GM21528 (cell line): Measurements from ENCODE around the gene ZNF581.

Experiments used
- ATAC-seq: cut with Tn5 transposase; IDR thresholded peaks from one replicate; pipeline ENCODE4 v1.9.1; 2021; ENCODE audit warnings: mild to moderate bottlenecking, moderate library complexity; ENCODE audit not compliant: unreplicated experiment, low FRiP score

Gene ZNF581

DNA sequence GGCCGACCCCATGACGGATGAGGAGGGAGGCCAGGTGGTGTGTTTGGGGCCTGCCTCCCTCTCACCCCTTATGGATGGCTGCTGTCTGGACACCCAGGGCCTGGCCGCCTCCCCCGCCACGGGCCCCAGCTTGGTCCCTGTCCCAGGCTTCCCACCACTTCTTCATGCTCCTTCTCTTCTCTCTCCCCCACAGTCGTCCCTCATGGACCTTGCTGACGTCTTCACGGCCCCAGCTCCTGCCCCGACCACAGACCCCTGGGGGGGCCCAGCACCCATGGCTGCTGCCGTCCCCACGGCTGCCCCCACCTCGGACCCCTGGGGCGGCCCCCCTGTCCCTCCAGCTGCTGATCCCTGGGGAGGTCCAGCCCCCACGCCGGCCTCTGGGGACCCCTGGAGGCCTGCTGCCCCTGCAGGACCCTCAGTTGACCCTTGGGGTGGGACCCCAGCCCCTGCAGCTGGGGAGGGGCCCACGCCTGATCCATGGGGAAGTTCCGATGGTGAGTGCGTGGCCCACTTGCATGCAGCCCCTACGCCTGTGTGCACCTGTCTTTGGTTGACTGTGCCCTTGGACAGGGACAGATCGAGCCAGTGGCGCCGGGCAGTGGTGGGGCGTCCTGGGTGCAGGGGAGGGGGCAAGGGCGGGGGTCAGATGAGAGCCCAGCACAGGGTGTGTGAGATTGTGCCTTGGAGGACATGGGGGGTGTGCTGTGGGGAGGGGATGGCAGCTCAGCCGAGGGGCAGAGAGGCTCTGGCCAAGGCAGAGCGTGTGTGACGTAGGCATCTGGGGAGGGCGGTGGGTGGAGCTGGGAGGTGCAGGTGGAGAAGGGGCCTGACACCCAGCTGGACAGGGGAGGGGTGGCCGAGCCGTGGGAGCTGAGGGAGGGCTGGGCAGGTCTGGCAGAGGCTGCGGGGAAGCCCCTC is 48.4 kb downstream of the ZNF581 start:
- ATAC-seq: no peak

DNA sequence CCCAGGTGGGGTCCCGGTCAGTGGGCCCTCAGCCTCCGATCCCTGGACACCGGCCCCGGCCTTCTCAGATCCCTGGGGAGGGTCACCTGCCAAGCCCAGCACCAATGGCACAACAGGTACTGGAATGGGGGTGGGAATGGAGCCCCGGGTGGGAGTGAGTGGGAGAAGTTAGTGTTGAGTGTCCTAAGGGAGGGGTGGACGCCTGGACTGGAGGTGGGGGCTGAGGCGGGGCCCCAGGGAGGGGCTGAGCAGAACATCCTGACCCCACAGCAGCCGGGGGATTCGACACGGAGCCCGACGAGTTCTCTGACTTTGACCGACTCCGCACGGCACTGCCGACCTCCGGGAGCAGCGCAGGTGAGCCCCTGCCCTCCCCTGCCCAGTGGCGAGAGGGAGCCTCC is 49.2 kb downstream of the ZNF581 start:
- ATAC-seq: no peak

DNA sequence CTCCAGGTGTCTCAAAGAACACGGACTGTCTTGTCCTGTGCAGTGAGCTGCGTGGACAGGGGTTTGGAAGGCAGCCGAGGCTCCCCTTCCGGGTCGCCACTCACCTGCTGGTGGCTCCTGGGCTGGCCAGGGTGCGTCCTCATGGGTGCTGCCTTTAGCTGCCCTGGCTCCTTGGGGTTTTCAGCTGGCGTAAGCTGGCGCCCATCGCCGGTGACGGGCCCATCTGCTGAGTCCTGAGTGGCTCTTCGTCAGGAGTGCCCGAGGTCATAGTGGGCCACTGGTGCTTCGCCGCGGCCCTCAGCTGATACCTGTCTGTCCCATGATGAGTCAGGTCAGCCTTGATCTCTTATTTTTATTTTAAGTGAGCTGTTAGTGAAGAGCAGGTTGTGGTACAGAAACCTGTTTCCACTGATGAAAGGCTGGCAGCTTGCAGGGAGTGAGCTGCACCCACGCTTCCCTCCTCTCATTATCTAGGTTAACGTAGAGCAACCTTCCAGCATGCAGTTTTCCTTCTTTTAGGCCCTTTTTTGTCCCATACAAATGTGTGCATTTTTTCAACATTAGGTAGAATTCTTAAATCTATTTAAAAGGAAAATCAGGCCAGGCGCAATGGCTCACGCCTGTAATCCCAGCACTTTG is 50.0 kb downstream of the ZNF581 start:
- no peak for ATAC-seq

DNA sequence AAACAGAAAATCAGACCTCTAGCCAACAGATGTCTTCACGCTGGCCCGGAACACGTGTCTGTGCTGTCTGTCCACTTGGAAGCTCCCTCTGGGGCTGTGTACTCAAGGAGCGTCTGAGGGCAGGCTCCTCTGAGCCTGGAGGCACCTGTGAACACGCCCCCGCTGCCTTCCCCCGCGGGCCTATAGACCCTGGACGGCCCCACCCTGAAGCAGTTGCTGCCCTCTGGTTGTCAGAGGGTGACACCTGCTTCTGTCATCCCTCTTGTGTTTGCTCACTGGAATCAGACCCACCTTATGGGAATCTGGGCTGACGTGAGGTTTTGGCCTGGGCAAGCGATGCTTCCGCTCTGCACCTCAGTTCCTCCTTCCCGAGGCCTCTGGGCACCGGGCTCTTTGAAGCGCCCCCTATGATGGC is 50.8 kb downstream of the ZNF581 start:
- ATAC-seq: no peak

DNA sequence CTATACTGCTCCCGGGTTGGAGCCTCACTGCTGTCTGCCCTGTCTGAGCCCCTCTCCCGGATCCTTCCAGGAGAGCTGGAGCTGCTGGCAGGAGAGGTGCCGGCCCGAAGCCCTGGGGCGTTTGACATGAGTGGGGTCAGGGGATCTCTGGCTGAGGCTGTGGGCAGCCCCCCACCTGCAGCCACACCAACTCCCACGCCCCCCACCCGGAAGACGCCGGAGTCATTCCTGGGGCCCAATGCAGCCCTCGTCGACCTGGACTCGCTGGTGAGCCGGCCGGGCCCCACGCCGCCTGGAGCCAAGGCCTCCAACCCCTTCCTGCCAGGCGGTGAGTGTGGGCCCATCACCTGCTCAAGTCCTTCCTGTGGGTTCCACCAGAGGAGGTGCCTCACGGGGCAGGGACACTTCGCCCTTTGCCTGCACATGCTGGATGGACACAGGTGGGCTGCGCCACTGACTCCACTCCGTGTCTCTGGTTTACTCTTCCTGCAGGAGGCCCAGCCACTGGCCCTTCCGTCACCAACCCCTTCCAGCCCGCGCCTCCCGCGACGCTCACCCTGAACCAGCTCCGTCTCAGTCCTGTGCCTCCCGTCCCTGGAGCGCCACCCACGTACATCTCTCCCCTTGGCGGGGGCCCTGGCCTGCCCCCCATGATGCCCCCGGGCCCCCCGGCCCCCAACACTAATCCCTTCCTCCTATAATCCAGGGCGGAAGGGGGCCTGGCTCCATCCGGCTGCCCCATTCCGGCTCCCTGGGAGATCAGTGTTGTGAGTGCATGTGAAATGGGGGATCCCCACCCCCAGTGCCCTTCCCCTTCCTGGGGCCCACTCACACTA is 51.4 kb downstream of the ZNF581 start:
- no peak for ATAC-seq
